Stimulated activated CD8-positive, alpha-beta memory T cell treated with anti-CD3 and anti-CD28 coated beads, Interleukin-12 subunit alpha, Interleukin-12 subunit beta, amount 100 ng/mL, for 24 hours (primary cell): ENCODE data around the gene CDC42EP1.
"Not testable (repeated sequence)": the region's sequence is repeated elsewhere in the genome, so short reads cannot be mapped to it uniquely, and the experiment has no call there.

Experiments used
- DNase-seq: peaks from one replicate; pipeline ENCODE4 v3.0.0-alpha.2; 2020; ENCODE audit errors: extremely low read depth

The CDC42EP1 gene

GRCh38 chr22:37534445-37534844, 25.8 kb upstream of the CDC42EP1 start:
- DNase-seq, result no peak

- DNase-seq, result no peak
Measured at GRCh38 chr22:37535159-37535558, 25.1 kb upstream of the CDC42EP1 start.

GRCh38 chr22:37538590-37539357, 21.5 kb upstream of the CDC42EP1 start:
- peak; percentile 71 for DNase-seq

GRCh38 chr22:37539790-37540189, 20.5 kb upstream of the CDC42EP1 start:
- not testable (repeated sequence) for DNase-seq

- DNase-seq, result not testable (repeated sequence)
Measured at GRCh38 chr22:37542416-37542815, 17.9 kb upstream of the CDC42EP1 start.

- DNase-seq, result no peak
Measured at GRCh38 chr22:37542959-37543358, 17.3 kb upstream of the CDC42EP1 start.

GRCh38 chr22:37544955-37545702, 15.2 kb upstream of the CDC42EP1 start:
- no peak for DNase-seq

GRCh38 chr22:37545703-37546436, 14.4 kb upstream of the CDC42EP1 start:
- DNase-seq, result no peak

- DNase-seq, result no peak
Measured at GRCh38 chr22:37546437-37547250, 13.6 kb upstream of the CDC42EP1 start.

- DNase-seq, result no peak
Measured at GRCh38 chr22:37547251-37547741, 13.0 kb upstream of the CDC42EP1 start.

- DNase-seq, result no peak
Measured at GRCh38 chr22:37549704-37550059, 10.6 kb upstream of the CDC42EP1 start.

- DNase-seq, result not testable (repeated sequence)
Measured at GRCh38 chr22:37550921-37551320, 9.4 kb upstream of the CDC42EP1 start.

- no peak for DNase-seq
Measured at GRCh38 chr22:37551981-37552380, 8.3 kb upstream of the CDC42EP1 start.

- no peak for DNase-seq
Measured at GRCh38 chr22:37552524-37553163, 7.6 kb upstream of the CDC42EP1 start.

- no peak for DNase-seq
Measured at GRCh38 chr22:37553725-37554124, 6.6 kb upstream of the CDC42EP1 start.

- DNase-seq, result no peak
Measured at GRCh38 chr22:37555029-37555428, 5.3 kb upstream of the CDC42EP1 start.

GRCh38 chr22:37556710-37557109, 3.6 kb upstream of the CDC42EP1 start:
- DNase-seq, result no peak

GRCh38 chr22:37557321-37558001, 2.8 kb upstream of the CDC42EP1 start:
- no peak for DNase-seq

GRCh38 chr22:37558815-37559214, 1.5 kb upstream of the CDC42EP1 start:
- DNase-seq, result no peak

- DNase-seq, result no peak
Measured at GRCh38 chr22:37559521-37559900, 769 bp upstream of the CDC42EP1 start.
